ENCODE data around the gene ZNF691.
"Not testable (repeated sequence)": the region's sequence is repeated elsewhere in the genome, so short reads cannot be mapped to it uniquely, and the experiment has no call there.

ZNF691 gene

GRCh38 chr1:42846257-42847110, at the start of gene ZNF691:
Gene ZNF691 (plus strand): TSS chr1:42846613. CDS start chr1:42849659, 3,046 bp downstream.
- peaks cover 33% of the 10 kb centered on the region for H3K4me1 Mint-ChIP-seq (ENCODE audit: low read depth)
- peaks cover 23% of the 10 kb centered on the region for H3K36me3 Mint-ChIP-seq
- peak within 1 kb of the TSS; percentile 92 for H3K27ac Mint-ChIP-seq
- peak within 1 kb of the TSS; percentile 95 for H3K4me3 Mint-ChIP-seq
- H3K27me3 Mint-ChIP-seq = no peaks in the 10 kb centered on the region
- no peaks in the 10 kb centered on the region for H3K9me3 Mint-ChIP-seq (ENCODE audit: low read depth)

DNA sequence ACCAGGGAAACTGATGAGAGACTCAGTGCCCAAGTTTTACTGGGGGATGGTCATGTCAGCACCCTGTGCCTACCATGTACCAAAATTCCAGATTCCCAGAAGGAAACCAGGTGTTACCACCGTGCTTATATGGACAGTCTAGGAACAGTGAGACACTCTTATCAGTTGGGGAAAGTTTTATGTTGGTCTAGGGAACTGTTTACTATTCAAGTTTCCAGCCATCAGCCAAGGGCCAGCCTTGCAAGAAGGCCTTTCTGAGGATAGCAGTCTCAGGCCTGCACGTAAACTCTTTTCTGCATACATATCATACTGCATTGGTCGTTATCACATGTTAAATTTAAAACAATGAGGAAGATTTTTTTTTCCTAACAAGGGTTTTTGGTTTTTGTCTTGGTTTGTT, 49.0 kb upstream of the ZNF691 start:
- no peak overlapping the region for H3K27ac Mint-ChIP-seq
- no peaks in the 10 kb centered on the region for H3K4me1 Mint-ChIP-seq (ENCODE audit: low read depth)
- no peaks in the 10 kb centered on the region for H3K36me3 Mint-ChIP-seq
- no peaks in the 10 kb centered on the region for H3K27me3 Mint-ChIP-seq
- no peak overlapping the region for H3K4me3 Mint-ChIP-seq
- H3K9me3 Mint-ChIP-seq (ENCODE audit: low read depth) = no peaks in the 10 kb centered on the region

- Mint-ChIP-seq H3K9me3 (ENCODE audit: low read depth) (no peaks in the 10 kb centered on the region), H3K27me3 (no peaks in the 10 kb centered on the region), H3K4me3 (no peak overlapping the region), H3K27ac (no peak overlapping the region), H3K4me1 (ENCODE audit: low read depth) (no peaks in the 10 kb centered on the region), H3K36me3 (no peaks in the 10 kb centered on the region)
These were observed 48.4 kb upstream of the ZNF691 start for GRCh38 chr1:42797979-42798378.

GRCh38 chr1:42801832-42802473, 44.5 kb upstream of the ZNF691 start:
- Mint-ChIP-seq H3K27me3 (no peaks in the 10 kb centered on the region), H3K9me3 (ENCODE audit: low read depth) (no peaks in the 10 kb centered on the region), H3K36me3 (peaks cover 5% of the 10 kb centered on the region), H3K27ac (no peak overlapping the region), H3K4me1 (ENCODE audit: low read depth) (no peaks in the 10 kb centered on the region), H3K4me3 (no peak overlapping the region)

DNA sequence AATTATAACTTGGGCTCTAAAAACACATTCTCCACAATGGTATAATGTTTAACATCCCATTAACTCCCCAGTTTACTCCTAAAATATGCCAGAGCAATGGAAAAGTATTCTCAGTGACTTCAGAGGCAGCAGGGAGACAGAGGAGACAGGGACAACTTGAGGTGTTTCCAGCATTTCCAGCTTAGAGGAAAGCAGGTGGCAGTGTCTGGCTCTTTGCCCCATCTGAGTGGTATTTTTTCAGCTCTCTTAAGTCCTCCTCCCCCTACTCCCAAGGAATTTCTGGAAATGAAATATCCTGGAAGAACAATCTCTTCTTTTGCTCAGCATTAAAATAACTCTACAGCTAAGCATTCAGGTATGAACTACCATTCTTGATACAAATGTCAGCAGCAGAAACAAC, 40.2 kb upstream of the ZNF691 start:
- Mint-ChIP-seq H3K4me1 (ENCODE audit: low read depth) (peaks cover 8% of the 10 kb centered on the region), H3K27ac (no peak overlapping the region), H3K27me3 (no peaks in the 10 kb centered on the region), H3K36me3 (peaks cover 11% of the 10 kb centered on the region), H3K4me3 (no peak overlapping the region), H3K9me3 (ENCODE audit: low read depth) (no peaks in the 10 kb centered on the region)

DNA sequence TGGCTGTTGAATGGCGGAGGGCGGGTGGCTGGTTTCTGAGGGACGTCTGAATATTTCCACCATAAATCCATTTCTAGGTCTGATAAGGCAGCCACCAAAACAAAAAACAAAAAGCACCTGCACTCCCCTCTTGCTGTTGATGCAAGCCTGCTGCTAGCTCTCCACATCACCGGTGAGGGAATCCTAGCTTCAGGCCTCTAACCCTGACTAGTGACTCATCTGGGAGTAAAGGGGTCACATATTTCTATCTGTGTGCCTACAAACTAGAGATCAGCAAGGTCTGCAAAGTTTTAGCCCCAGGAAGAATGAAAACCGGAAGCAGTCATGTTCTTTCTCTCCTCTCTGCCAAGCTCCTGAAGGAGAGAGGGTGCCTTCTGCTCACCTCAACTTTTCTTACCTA, 39.8 kb upstream of the ZNF691 start:
- H3K27ac Mint-ChIP-seq = no peak overlapping the region
- H3K36me3 Mint-ChIP-seq = peaks cover 13% of the 10 kb centered on the region
- no peak overlapping the region for H3K4me3 Mint-ChIP-seq
- H3K27me3 Mint-ChIP-seq = no peaks in the 10 kb centered on the region
- H3K4me1 Mint-ChIP-seq (ENCODE audit: low read depth) = peaks cover 8% of the 10 kb centered on the region
- no peaks in the 10 kb centered on the region for H3K9me3 Mint-ChIP-seq (ENCODE audit: low read depth)

- H3K27me3 Mint-ChIP-seq = no peaks in the 10 kb centered on the region
- no peak overlapping the region for H3K27ac Mint-ChIP-seq
- no peaks in the 10 kb centered on the region for H3K9me3 Mint-ChIP-seq (ENCODE audit: low read depth)
- H3K4me3 Mint-ChIP-seq = no peak overlapping the region
- peaks cover 13% of the 10 kb centered on the region for H3K36me3 Mint-ChIP-seq
- H3K4me1 Mint-ChIP-seq (ENCODE audit: low read depth) = peaks cover 8% of the 10 kb centered on the region
These were observed 39.3 kb upstream of the ZNF691 start for GRCh38 chr1:42807056-42807668.

- peak overlapping the region; percentile 32 for H3K4me3 Mint-ChIP-seq
- H3K9me3 Mint-ChIP-seq (ENCODE audit: low read depth); H3K27me3 Mint-ChIP-seq; H3K27ac Mint-ChIP-seq: not testable (repeated sequence)
- peaks cover 11% of the 10 kb centered on the region for H3K36me3 Mint-ChIP-seq
- H3K4me1 Mint-ChIP-seq (ENCODE audit: low read depth) = peaks cover 25% of the 10 kb centered on the region
These were observed 31.6 kb upstream of the ZNF691 start for GRCh38 chr1:42814815-42815214.

DNA sequence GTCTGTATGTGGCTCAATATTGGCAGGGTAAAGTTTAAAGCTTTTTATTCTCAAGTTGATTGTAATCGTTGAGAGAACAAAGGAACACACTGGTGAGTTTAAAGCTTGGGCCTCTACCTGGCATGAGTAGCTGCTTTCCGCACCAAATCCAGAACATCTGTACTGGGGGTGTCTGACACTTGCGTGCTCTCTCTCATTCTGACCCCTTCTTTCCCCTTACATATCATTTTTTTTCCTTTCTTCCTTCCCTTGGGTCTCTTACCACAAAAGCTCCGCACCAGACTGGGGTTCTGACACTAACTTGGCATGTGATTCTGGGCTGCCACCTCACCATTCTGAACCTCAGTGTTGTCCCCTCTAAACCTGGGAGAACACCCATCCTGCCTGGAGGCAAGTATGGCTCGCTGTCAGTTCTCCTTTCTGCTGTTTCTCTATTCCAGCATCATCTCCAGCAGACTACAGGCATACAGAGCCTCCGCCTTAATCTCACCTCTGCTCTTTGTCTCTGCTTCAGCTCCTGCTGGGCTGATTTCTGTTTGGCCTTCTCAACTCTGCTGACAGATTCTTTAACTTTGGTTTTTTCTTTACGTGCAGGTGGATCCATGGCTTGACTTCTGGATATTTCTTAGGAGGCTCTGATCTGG, 30.4 kb upstream of the ZNF691 start:
- H3K9me3 Mint-ChIP-seq (ENCODE audit: low read depth) = no peaks in the 10 kb centered on the region
- peak overlapping the region; percentile 89 for H3K4me3 Mint-ChIP-seq
- peak overlapping the region; percentile 87 for H3K27ac Mint-ChIP-seq
- peaks cover 28% of the 10 kb centered on the region for H3K4me1 Mint-ChIP-seq (ENCODE audit: low read depth)
- peaks cover 8% of the 10 kb centered on the region for H3K36me3 Mint-ChIP-seq
- no peaks in the 10 kb centered on the region for H3K27me3 Mint-ChIP-seq

DNA sequence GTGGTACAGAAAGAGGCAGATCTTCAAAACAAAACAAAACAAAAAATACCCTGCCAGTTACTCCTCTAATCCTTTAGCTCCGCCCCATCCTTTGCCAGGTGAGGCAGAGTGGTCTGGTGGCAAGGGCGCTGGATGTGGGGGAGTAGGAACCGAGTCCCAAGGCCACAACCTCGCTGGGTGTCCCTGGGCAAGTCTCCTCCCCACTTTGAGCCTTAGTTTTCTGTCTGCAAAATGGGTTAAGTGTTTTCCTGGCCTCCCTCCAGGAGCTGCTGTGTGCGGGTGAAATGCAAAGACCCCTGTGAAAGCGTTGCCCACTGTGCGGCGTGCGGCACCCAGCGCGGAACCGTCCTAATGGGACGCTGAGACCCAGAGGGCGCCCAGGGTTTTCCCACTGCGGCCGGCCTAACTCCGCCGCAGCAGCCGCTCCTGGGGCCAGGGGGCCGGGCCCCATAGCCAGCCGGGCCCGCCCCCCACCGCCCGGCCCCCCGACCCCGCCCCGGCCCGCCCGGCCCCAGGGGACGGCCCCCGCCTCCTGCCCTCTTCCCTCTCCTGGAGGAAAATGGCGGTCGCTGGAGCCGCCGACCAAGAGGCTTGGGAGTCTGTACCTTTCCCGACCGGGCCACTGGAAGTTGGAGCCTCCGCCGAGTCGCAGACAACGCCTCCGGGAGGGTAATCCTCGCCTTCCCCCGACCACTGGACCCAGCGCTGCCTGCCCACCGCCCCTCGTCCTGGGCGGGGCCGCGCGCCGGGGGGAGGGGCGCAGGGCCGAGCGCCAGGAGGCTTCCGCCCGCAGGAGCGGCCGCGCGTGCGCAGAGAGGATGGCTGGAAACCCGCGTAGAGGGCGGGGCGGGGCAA, 29.6 kb upstream of the ZNF691 start, which contains the start of the genes ERMAP and SVBP:
Gene ERMAP, plus strand, starts transcription at position 538 of the 855 bp plus-strand sequence. CDS start 13,327 bp downstream, outside the sequence.
Gene SVBP, minus strand, starts transcription at position 813 of the 855 bp plus-strand sequence. CDS start 853 bp downstream, outside the sequence.
- H3K27ac Mint-ChIP-seq = peak within 1 kb of the TSS; percentile 87
- H3K4me1 Mint-ChIP-seq (ENCODE audit: low read depth) = peaks cover 28% of the 10 kb centered on the region
- no peaks in the 10 kb centered on the region for H3K27me3 Mint-ChIP-seq
- H3K36me3 Mint-ChIP-seq = peaks cover 6% of the 10 kb centered on the region
- no peaks in the 10 kb centered on the region for H3K9me3 Mint-ChIP-seq (ENCODE audit: low read depth)
- H3K4me3 Mint-ChIP-seq = peak within 1 kb of the TSS; percentile 89

- Mint-ChIP-seq H3K4me1 (ENCODE audit: low read depth) (peaks cover 28% of the 10 kb centered on the region), H3K27ac (no peak overlapping the region), H3K36me3 (peaks cover 6% of the 10 kb centered on the region), H3K9me3 (ENCODE audit: low read depth) (no peaks in the 10 kb centered on the region), H3K4me3 (peak overlapping the region; percentile 82), H3K27me3 (no peaks in the 10 kb centered on the region)
These were observed 29.0 kb upstream of the ZNF691 start for GRCh38 chr1:42817440-42817767.

- Mint-ChIP-seq H3K9me3 (ENCODE audit: low read depth) (no peaks in the 10 kb centered on the region), H3K36me3 (peaks cover 6% of the 10 kb centered on the region), H3K27ac (no peak overlapping the region), H3K27me3 (no peaks in the 10 kb centered on the region), H3K4me3 (peak overlapping the region; percentile 82), H3K4me1 (ENCODE audit: low read depth) (peaks cover 29% of the 10 kb centered on the region)
These were observed 28.4 kb upstream of the ZNF691 start for GRCh38 chr1:42817976-42818375.

DNA sequence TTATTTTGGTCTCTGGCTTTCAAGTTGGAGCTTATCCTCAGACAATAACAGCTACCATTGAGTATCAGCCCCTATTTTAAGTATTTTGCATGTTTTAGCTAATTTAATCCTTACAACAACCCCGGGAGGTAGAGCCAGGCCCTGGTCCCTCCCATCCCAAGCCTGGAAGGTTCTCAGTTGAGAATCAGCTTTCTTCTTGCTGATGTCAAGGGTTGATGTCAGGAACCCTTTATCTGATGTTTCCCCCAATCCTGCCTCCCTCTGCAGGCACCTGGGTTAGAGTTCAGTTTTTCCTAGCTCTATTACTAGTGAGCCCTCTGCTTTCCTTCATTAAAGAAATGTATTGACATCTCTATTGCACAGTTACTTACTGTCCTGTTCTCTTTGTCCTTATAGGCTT, 25.6 kb upstream of the ZNF691 start:
- Mint-ChIP-seq H3K36me3 (peaks cover 4% of the 10 kb centered on the region), H3K27ac (no peak overlapping the region), H3K9me3 (ENCODE audit: low read depth) (no peaks in the 10 kb centered on the region), H3K4me3 (no peak overlapping the region), H3K27me3 (no peaks in the 10 kb centered on the region), H3K4me1 (ENCODE audit: low read depth) (peaks cover 27% of the 10 kb centered on the region)

DNA sequence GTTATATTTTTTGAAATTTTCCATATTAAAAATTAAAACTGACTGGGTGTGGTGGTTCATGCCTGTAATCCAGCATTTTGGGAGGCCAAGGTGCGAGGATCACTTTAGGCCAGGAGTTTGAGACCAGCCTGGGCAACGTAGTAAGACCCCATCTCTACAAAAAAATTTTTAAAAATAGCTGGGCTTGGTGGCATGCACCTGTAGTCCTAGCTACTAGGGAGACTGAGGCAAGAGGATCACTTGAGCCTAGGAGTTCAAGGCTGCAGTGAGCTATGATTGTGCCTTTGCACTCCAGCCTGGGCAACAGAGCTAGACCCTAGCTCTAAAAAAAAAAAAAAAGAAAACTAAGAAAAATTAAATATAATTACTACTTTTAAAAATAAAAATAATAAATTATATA, 24.7 kb upstream of the ZNF691 start:
- no peaks in the 10 kb centered on the region for H3K27me3 Mint-ChIP-seq
- peaks cover 18% of the 10 kb centered on the region for H3K4me1 Mint-ChIP-seq (ENCODE audit: low read depth)
- no peak overlapping the region for H3K27ac Mint-ChIP-seq
- no peaks in the 10 kb centered on the region for H3K9me3 Mint-ChIP-seq (ENCODE audit: low read depth)
- peaks cover 4% of the 10 kb centered on the region for H3K36me3 Mint-ChIP-seq
- no peak overlapping the region for H3K4me3 Mint-ChIP-seq

All from activated naive CD8-positive, alpha-beta T cell (primary cell).